Peyer's patch (tissue), 4 donors: Measurements from ENCODE around the gene RYR1. TPM values are rescaled to one million over a fixed set of nuclear protein-coding genes. Genes with fewer than 3 reads are reported as not detected.

ENCODE experiments used
- DNase-seq, 3 donors: peaks; one replicate each; pipeline ENCODE4 v3.0.0-alpha.2; 2017 to 2019
- H3K27ac ChIP-seq, 4 donors: fragments of 200-600 bp; sonication (generic); one replicate each; pipeline ENCODE4 v1.5.1; 2016 to 2019
- H3K27me3 ChIP-seq, 2 donors: fragments of 200-600 bp; sonication (generic); one replicate each; pipeline ENCODE4 v1.5.1; 2019
- H3K36me3 ChIP-seq, 3 donors: fragments of 200-600 bp; sonication (generic); one replicate each; pipeline ENCODE4 v1.5.1; 2016 to 2019
- H3K4me1 ChIP-seq, 4 donors: fragments of 200-600 bp; sonication (generic); one replicate each; pipeline ENCODE4 v1.5.1; 2016 to 2019
- H3K4me3 ChIP-seq, 4 donors: fragments of 200-600 bp; sonication (generic); 1 replicate in 3 of 4; 2 replicates in 1 of 4; pipeline ENCODE4 v1.5.1; 2016 to 2019; ENCODE audit warnings: mild to moderate bottlenecking in 1 of 4
- H3K9me3 ChIP-seq, 4 donors: fragments of 200-600 bp; sonication (generic); one replicate each; pipeline ENCODE4 v1.5.1; 2016 to 2019; ENCODE audit warnings: mild to moderate bottlenecking in 1 of 4
- CTCF ChIP-seq, 6 experiments: fragments of 450-650 bp in 4 of 6; fragments of 200-600 bp in 2 of 6; sonication (generic) in 1 of 6; IDR thresholded peaks; one replicate each; pipeline ENCODE4 v1.5.1; 2017 to 2019; ENCODE audit warnings: antibody characterized with exemption in 6 of 6, mild to moderate bottlenecking in 3 of 6, moderate library complexity in 1 of 6
- POLR2A ChIP-seq, 2 donors: fragments of 450-650 bp; IDR thresholded peaks; one replicate each; pipeline ENCODE4 v1.5.1; 2017; ENCODE audit warnings: antibody characterized with exemption in 2 of 2, mild to moderate bottlenecking in 2 of 2, moderate library complexity in 2 of 2
- total RNA-seq, 4 donors: library from RNA; depleted of rRNA; stranded (reverse); fragments of >200 nt; gene quantifications; one replicate each; pipeline ENCODE4 v1.1.0, GENCODE V29; 2016

RYR1 gene
- total RNA-seq, 4 donors from 2014 or later, result 0.35 to 4.6 (median 3.4) TPM

- H3K27ac ChIP-seq, result peak overlapping the region in 1 of 4 donors; percentile 72
- H3K27me3 ChIP-seq, result no peaks in the 10 kb centered on the region
- TF ChIP-seq POLR2A (IDR thresholded peaks at IDR 0.05) (no peak), CTCF (IDR thresholded peaks at IDR 0.05) (no peak)
- H3K36me3 ChIP-seq, result no peaks in the 10 kb centered on the region
- H3K4me1 ChIP-seq, result peaks cover 0 to 6% (median 0%) of the 10 kb centered on the region in 4 donors
- no peak overlapping the region for H3K4me3 ChIP-seq
- DNase-seq, result no peak
- no peaks in the 10 kb centered on the region for H3K9me3 ChIP-seq
Measured at GRCh38 chr19:38561053-38561606, 127.6 kb downstream of the RYR1 start.

GRCh38 chr19:38561658-38562057 is 128.2 kb downstream of the RYR1 start:
- no peak for TF ChIP-seq POLR2A (IDR thresholded peaks at IDR 0.05)
- TF ChIP-seq CTCF (IDR thresholded peaks at IDR 0.05), result no peak
- peaks cover 0 to 6% (median 0%) of the 10 kb centered on the region in 4 donors for H3K4me1 ChIP-seq

GRCh38 chr19:38562096-38562495 is 128.6 kb downstream of the RYR1 start:
- no peaks in the 10 kb centered on the region for H3K27me3 ChIP-seq
- H3K36me3 ChIP-seq, result no peaks in the 10 kb centered on the region
- no peak for DNase-seq
- no peak overlapping the region for H3K4me3 ChIP-seq
- H3K9me3 ChIP-seq, result no peaks in the 10 kb centered on the region
- TF ChIP-seq POLR2A (IDR thresholded peaks at IDR 0.05) (no peak), CTCF (IDR thresholded peaks at IDR 0.05) (no peak)
- no peak overlapping the region for H3K27ac ChIP-seq
- H3K4me1 ChIP-seq, result peaks cover 0 to 6% (median 0%) of the 10 kb centered on the region in 4 donors

More at GRCh38 chr19:38561658-38562057, 128.2 kb downstream of the RYR1 start:
- Histone ChIP-seq H3K27me3 (no peaks in the 10 kb centered on the region), H3K36me3 (no peaks in the 10 kb centered on the region), H3K27ac (no peak overlapping the region), H3K4me3 (no peak overlapping the region), H3K9me3 (no peaks in the 10 kb centered on the region)
- DNase-seq, result no peak

- TF ChIP-seq CTCF (IDR thresholded peaks at IDR 0.05) (no peak), POLR2A (IDR thresholded peaks at IDR 0.05) (no peak)
- Histone ChIP-seq H3K9me3 (no peaks in the 10 kb centered on the region), H3K27ac (no peak overlapping the region), H3K4me1 (peaks cover 0 to 6% (median 0%) of the 10 kb centered on the region in 4 donors), H3K4me3 (no peak overlapping the region), H3K27me3 (no peaks in the 10 kb centered on the region), H3K36me3 (no peaks in the 10 kb centered on the region)
- no peak for DNase-seq
Measured at GRCh38 chr19:38563475-38563874, 130.0 kb downstream of the RYR1 start.

- Histone ChIP-seq H3K9me3 (no peaks in the 10 kb centered on the region), H3K36me3 (no peaks in the 10 kb centered on the region), H3K27ac (peak overlapping the region in 1 of 4 donors; percentile 69), H3K4me1 (peaks cover 0 to 6% (median 0%) of the 10 kb centered on the region in 4 donors), H3K4me3 (peak overlapping the region; percentile 26 to 61 (median 40)), H3K27me3 (no peaks in the 10 kb centered on the region)
- no peak for TF ChIP-seq CTCF (IDR thresholded peaks at IDR 0.05)
- TF ChIP-seq POLR2A (IDR thresholded peaks at IDR 0.05), result no peak
- peak in 2 of 3 donors; percentile 52 to 60 for DNase-seq
Measured at GRCh38 chr19:38564981-38565690, 131.6 kb downstream of the RYR1 start.
